ENCODE data around the gene CD151.

CD151 gene

GRCh38 chr11:861105-861479, 28.3 kb downstream of the CD151 start:
- no peak for DNase-seq (ENCODE audit: low read depth)
- no peak for TF ChIP-seq CTCF (conservative IDR thresholded peaks at IDR 0.05; ENCODE audit: control insufficient read depth, insufficient read depth, low read depth, low read length)
- no peak overlapping the region for H3K4me3 ChIP-seq (ENCODE audit: control insufficient read depth, low read depth, low read length)

DNA sequence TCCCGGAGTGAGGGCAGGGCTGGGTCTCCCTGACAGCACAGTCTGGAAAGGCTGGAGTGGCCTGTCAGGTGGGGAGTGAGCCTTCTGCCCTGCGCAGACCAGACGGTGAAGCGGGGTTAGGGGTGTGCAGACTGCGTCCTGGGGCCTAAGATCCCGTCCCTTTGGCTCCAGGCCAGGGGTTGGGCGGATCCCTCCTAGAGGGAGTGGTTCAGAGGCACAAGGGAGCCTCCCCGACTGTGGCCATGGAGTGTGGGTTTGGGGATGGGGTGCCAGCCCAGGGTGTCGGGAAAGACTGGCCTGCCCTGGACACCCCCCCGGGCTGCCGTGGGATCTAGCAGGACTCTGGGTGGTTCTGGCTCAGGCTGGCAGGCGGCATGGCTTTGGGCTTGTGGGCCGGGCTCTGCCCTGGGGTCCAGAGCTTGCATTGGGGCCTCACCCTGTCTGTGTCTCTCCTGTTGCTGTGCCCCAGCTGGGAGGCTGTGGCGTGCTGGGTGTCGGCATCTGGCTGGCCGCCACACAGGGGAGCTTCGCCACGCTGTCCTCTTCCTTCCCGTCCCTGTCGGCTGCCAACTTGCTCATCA, 29.4 kb downstream of the CD151 start:
- no peak overlapping the region for H3K4me3 ChIP-seq (ENCODE audit: control insufficient read depth, low read depth, low read length)
- no peak for DNase-seq (ENCODE audit: low read depth)
- no peak for TF ChIP-seq CTCF (conservative IDR thresholded peaks at IDR 0.05; ENCODE audit: control insufficient read depth, insufficient read depth, low read depth, low read length)

- no peak for TF ChIP-seq CTCF (conservative IDR thresholded peaks at IDR 0.05; ENCODE audit: control insufficient read depth, insufficient read depth, low read depth, low read length)
- DNase-seq (ENCODE audit: low read depth) = no peak
- no peak overlapping the region for H3K4me3 ChIP-seq (ENCODE audit: control insufficient read depth, low read depth, low read length)
These were observed 29.9 kb downstream of the CD151 start for GRCh38 chr11:862696-863022.

- DNase-seq (ENCODE audit: low read depth) = no peak
- TF ChIP-seq CTCF (conservative IDR thresholded peaks at IDR 0.05; ENCODE audit: control insufficient read depth, insufficient read depth, low read depth, low read length) = no peak
- no peak overlapping the region for H3K4me3 ChIP-seq (ENCODE audit: control insufficient read depth, low read depth, low read length)
These were observed 30.5 kb downstream of the CD151 start for GRCh38 chr11:863023-863909.

GRCh38 chr11:863910-864827, 31.4 kb downstream of the CD151 start:
- TF ChIP-seq CTCF (conservative IDR thresholded peaks at IDR 0.05; ENCODE audit: control insufficient read depth, insufficient read depth, low read depth, low read length) = no peak
- H3K4me3 ChIP-seq (ENCODE audit: control insufficient read depth, low read depth, low read length) = no peak overlapping the region
- DNase-seq (ENCODE audit: low read depth) = no peak

- H3K4me3 ChIP-seq (ENCODE audit: control insufficient read depth, low read depth, low read length) = no peak overlapping the region
These were observed 32.1 kb downstream of the CD151 start for GRCh38 chr11:864898-865297.

More at GRCh38 chr11:864898-865297, 32.1 kb downstream of the CD151 start:
- no peak for DNase-seq (ENCODE audit: low read depth)
- TF ChIP-seq CTCF (conservative IDR thresholded peaks at IDR 0.05; ENCODE audit: control insufficient read depth, insufficient read depth, low read depth, low read length) = no peak
